PC-3 (cell line): ENCODE data around the gene OR5H6. TPM values are rescaled to one million over a fixed set of nuclear protein-coding genes. Genes with fewer than 3 reads are reported as not detected.

ENCODE experiments used
- ATAC-seq: fragments of 200-7000 bp; cut with Tn5 transposase; 2 replicates; pipeline ENCODE4 v1.9.1; 2020; ENCODE audit warnings: mild to moderate bottlenecking, moderate library complexity
- Bru-seq: library from RNA; stranded (reverse); fragments of 400-500 nt; gene quantifications from one replicate; lab custom pipeline; 2021; lab: Mats Ljungman, UMichigan
- BruChase-seq, 2 experiments: library from RNA; stranded (reverse); fragments of 400-500 nt; gene quantifications; one replicate each; lab custom pipeline; 2021; lab: Mats Ljungman, UMichigan
- BruUV-seq: library from RNA; stranded (reverse); fragments of 400-500 nt; replicated peaks from 2 replicates; lab custom pipeline; 2021; lab: Mats Ljungman, UMichigan
- CTCF ChIA-PET: fragments of 300-600 bp; sonication (Branson Sonifier 250); formaldehyde crosslinking; loops from one replicate; lab custom pipeline; 2022; ENCODE audit warnings: antibody characterized with exemption; lab: Charles Lee
- POLR2A ChIA-PET: fragments of 300-600 bp; sonication (Branson Sonifier 250); formaldehyde crosslinking; loops from one replicate; lab custom pipeline; 2022; ENCODE audit warnings: antibody characterized with exemption; ENCODE audit not compliant: unreplicated experiment; lab: Charles Lee
- DNase-seq: peaks from one replicate; pipeline ENCODE4 v3.0.0-alpha.2; 2015
- H2AFZ ChIP-seq: fragments of 300-600 bp; sonication (generic); 2 replicates; pipeline ENCODE4 v1.6.0; 2016; ENCODE audit warnings: antibody characterized with exemption, low read length
- H3F3A ChIP-seq: fragments of 300-600 bp; sonication (generic); one replicate; pipeline ENCODE4 v1.6.0; 2017; ENCODE audit warnings: antibody characterized with exemption, low read length, control low read depth, mild to moderate bottlenecking; ENCODE audit not compliant: unreplicated experiment
- H3K27ac ChIP-seq: fragments of 300-600 bp; sonication (generic); 2 replicates; pipeline ENCODE4 v1.5.1; 2016; ENCODE audit warnings: mild to moderate bottlenecking, low read length
- H3K27me3 ChIP-seq: fragments of 300-600 bp; sonication (generic); 2 replicates; pipeline ENCODE4 v1.6.1; 2016; ENCODE audit warnings: low read length, mixed read lengths
- H3K36me3 ChIP-seq: fragments of 300-600 bp; sonication (generic); 2 replicates; pipeline ENCODE4 v1.6.1; 2016; ENCODE audit warnings: low read depth, mixed run types, low read length, mixed read lengths
- H3K4me1 ChIP-seq: fragments of 300-600 bp; sonication (generic); 2 replicates; pipeline ENCODE4 v1.5.1; 2016; ENCODE audit warnings: low read length; ENCODE audit not compliant: insufficient read depth
- H3K4me2 ChIP-seq: fragments of 300-600 bp; sonication (generic); 2 replicates; pipeline ENCODE4 v1.6.0; 2016; ENCODE audit warnings: low read length
- H3K4me3 ChIP-seq: fragments of 300-600 bp; sonication (generic); 2 replicates; pipeline ENCODE4 v1.5.1; 2016; ENCODE audit warnings: mild to moderate bottlenecking, low read length, mixed read lengths
- H3K79me2 ChIP-seq: fragments of 300-600 bp; sonication (generic); 2 replicates; pipeline ENCODE4 v1.6.1; 2017; ENCODE audit warnings: low read length, mixed read lengths
- H3K9ac ChIP-seq: fragments of 300-600 bp; sonication (generic); 2 replicates; pipeline ENCODE4 v1.6.0; 2016; ENCODE audit warnings: mild to moderate bottlenecking, low read length
- H3K9me2 ChIP-seq: fragments of 300-600 bp; sonication (generic); replicated peaks from 2 replicates; pipeline ENCODE4 v1.6.1; 2016; ENCODE audit warnings: mixed run types, low read length, mixed read lengths
- H3K9me3 ChIP-seq: fragments of 300-600 bp; sonication (generic); 2 replicates; pipeline ENCODE4 v1.6.1; 2016; ENCODE audit warnings: low read length, mixed read lengths
- H4K20me1 ChIP-seq: fragments of 300-600 bp; sonication (generic); 2 replicates; pipeline ENCODE4 v1.6.1; 2016; ENCODE audit warnings: low read length, mixed read lengths
- CTCF ChIP-seq: fragments of 300-600 bp; sonication (generic); conservative IDR thresholded peaks from 2 replicates; pipeline ENCODE4 v1.5.1; 2017; ENCODE audit warnings: antibody characterized with exemption, low read depth, mild to moderate bottlenecking, low read length
- EZH2 ChIP-seq: fragments of 300-600 bp; sonication (generic); IDR thresholded peaks from one replicate; pipeline ENCODE4 v1.6.1; 2017; ENCODE audit warnings: antibody characterized with exemption, mild to moderate bottlenecking, low read length; ENCODE audit not compliant: unreplicated experiment
- EZH2phosphoT487 ChIP-seq: fragments of 300-600 bp; sonication (generic); IDR thresholded peaks from 2 replicates; pipeline ENCODE4 v1.6.1; 2018; ENCODE audit warnings: mild to moderate bottlenecking, antibody characterized with exemption, low read length, borderline replicate concordance
- intact Hi-C: fragments of 100-400 bp; cut with micrococcal nuclease; formaldehyde crosslinking; loops from 2 replicates; pipeline ENCODE4 v1.9.0; 2023
- long read RNA-seq: library from polyadenylated mRNA; unstranded; transcript quantifications from one replicate; pipeline ENCODE4 v2.0.0, GENCODE V29; 2021; ENCODE audit not compliant: unreplicated experiment
- total RNA-seq: library from RNA; depleted of rRNA; stranded (reverse); fragments of >200 nt; gene quantifications from 2 replicates; pipeline ENCODE4 v1.2.3, GENCODE V29; 2014; rRNA removed

Gene OR5H6
- total RNA-seq: not detected in 2 replicates
- Bru-seq, nascent RNA: not detected
- BruChase-seq, experiment 1, labeled RNA remaining after a 6-hour chase: not detected
- not detected for BruChase-seq, experiment 2, labeled RNA remaining after a 2-hour chase
- long read RNA-seq: 0 reads

DNA sequence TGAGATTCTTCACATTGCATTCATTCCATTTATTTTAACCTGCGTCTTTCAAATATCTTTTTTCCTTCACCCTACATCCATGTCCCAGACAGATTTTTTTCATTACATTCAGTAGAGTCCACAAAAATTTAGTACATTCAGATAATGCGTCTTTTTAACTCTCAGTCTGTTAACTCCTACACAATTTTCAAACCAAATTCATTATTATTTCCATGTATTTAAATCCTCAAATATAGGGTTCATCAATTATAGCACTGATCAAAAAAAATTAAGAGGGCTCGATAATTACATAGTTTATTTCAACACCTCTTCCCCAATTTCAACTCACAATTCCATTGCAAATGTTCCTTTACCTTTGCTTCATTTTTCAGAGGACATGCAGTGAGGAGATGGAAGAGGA, at the start of gene OR5H6:
OR5H6 (plus strand) TSS at position 301 of the 400 bp plus-strand sequence; CDS start at position 390, 89 bp downstream.
- no peaks in the 10 kb centered on the region for H3K4me1 ChIP-seq
- H3K9me2 ChIP-seq: no peaks in the 10 kb centered on the region
- H3K4me3 ChIP-seq: no peak within 1 kb of the TSS
- intact Hi-C loops: no loop called here
- no peak within 1 kb of the TSS for H3K27ac ChIP-seq
- H3K4me2 ChIP-seq: no peak within 1 kb of the TSS
- H2AFZ ChIP-seq: no peak within 1 kb of the TSS
- no peak within 1 kb of the TSS for H3K9ac ChIP-seq
- no TSS peak for BruUV-seq
- no peaks in the 10 kb centered on the region for H3K79me2 ChIP-seq
- H3K9me3 ChIP-seq: no peaks in the 10 kb centered on the region
- CTCF ChIA-PET: no interaction called here
- no peak for ATAC-seq
- H3K27me3 ChIP-seq: peaks cover 8% of the 10 kb centered on the region; the same call in 1 of the 2 replicates
- no peaks in the 10 kb centered on the region for H4K20me1 ChIP-seq
- TF ChIP-seq EZH2phosphoT487: no peak
- no peak for TF ChIP-seq CTCF
- TF ChIP-seq EZH2: no peak
- POLR2A ChIA-PET: no interaction called here
- DNase-seq: no peak
- no peaks in the 10 kb centered on the region for H3K36me3 ChIP-seq
- no peaks in the 10 kb centered on the region for H3F3A ChIP-seq

GRCh38 chr3:98215051-98215450, 49.0 kb upstream of the OR5H6 start:
- H3K4me3 ChIP-seq: no peak overlapping the region
- no TSS peak for BruUV-seq
- no peaks in the 10 kb centered on the region for H4K20me1 ChIP-seq
- no peaks in the 10 kb centered on the region for H3K9me2 ChIP-seq
- no peak overlapping the region for H3K4me2 ChIP-seq
- H3K27me3 ChIP-seq: peaks cover 14% of the 10 kb centered on the region; the same call in 1 of the 2 replicates
- TF ChIP-seq EZH2 (no peak), CTCF (no peak), EZH2phosphoT487 (no peak)
- intact Hi-C loops: no loop called here
- ATAC-seq (no peak), DNase-seq (no peak)
- POLR2A ChIA-PET: no interaction called here
- no peaks in the 10 kb centered on the region for H3K36me3 ChIP-seq
- no peak overlapping the region for H2AFZ ChIP-seq
- H3K9me3 ChIP-seq: no peaks in the 10 kb centered on the region
- no peaks in the 10 kb centered on the region for H3F3A ChIP-seq
- H3K4me1 ChIP-seq: no peaks in the 10 kb centered on the region
- CTCF ChIA-PET: no interaction called here
- H3K27ac ChIP-seq: no peak overlapping the region
- H3K79me2 ChIP-seq: no peaks in the 10 kb centered on the region
- H3K9ac ChIP-seq: no peak overlapping the region

DNA sequence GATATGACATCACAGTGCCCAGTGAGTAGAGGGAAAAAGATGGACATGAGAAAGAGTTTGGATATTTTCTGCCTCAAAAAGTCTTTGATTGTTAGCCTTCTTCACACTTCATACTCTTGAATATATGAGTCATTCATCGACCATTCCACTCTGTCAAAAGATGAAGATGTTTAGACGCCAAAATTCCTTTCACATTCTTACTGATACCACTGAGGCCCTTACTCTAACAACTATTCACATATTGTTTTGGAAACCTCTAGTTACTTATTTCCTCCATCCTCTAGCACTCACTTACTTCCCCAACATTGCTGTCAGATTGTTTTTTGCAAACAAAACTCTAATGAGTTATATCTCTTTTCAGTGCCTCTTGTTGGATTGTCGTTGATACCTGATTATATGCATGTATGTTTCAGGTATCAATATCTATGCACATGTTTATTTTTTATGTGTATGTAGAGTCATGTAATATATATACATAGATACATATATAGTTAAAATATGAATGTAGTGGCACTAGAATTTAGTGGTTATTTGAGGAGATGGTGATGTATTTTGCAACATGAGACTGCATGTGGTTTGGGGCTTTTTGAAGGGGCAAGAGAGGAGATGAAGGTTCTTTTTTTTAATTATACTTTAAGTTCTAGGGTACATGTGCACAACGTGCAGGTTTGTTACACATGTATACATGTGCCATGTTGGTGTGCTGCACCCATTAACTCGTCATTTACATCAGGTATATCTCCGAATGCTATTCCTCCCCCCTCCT, 40.0 kb upstream of the OR5H6 start:
- H3K79me2 ChIP-seq: no peaks in the 10 kb centered on the region
- BruUV-seq: no TSS peak

More for the DNA sequence above, 40.0 kb upstream of the OR5H6 start:
- TF ChIP-seq CTCF (no peak), EZH2 (no peak), EZH2phosphoT487 (no peak)
- no peak overlapping the region for H3K4me2 ChIP-seq
- intact Hi-C loops: no loop called here
- H3K27me3 ChIP-seq: peaks cover 22% of the 10 kb centered on the region
- no peak overlapping the region for H3K27ac ChIP-seq
- H2AFZ ChIP-seq: no peak overlapping the region
- ChIA-PET POLR2A (no interaction called here), CTCF (no interaction called here)
- H3K4me3 ChIP-seq: no peak overlapping the region
- H3F3A ChIP-seq: no peaks in the 10 kb centered on the region
- H3K9me3 ChIP-seq: no peaks in the 10 kb centered on the region
- no peaks in the 10 kb centered on the region for H3K4me1 ChIP-seq
- H3K9me2 ChIP-seq: no peaks in the 10 kb centered on the region
- no peaks in the 10 kb centered on the region for H4K20me1 ChIP-seq
- no peak overlapping the region for H3K9ac ChIP-seq
- ATAC-seq (no peak), DNase-seq (no peak)
- H3K36me3 ChIP-seq: no peaks in the 10 kb centered on the region
